ENCODE measurements around the gene FUT9.

GRCh38 chr6:95998133-95998532 lies 17.6 kb upstream of the FUT9 start:
- no peak for TF ChIP-seq CTCF (optimal IDR thresholded peaks at IDR 0.05 in 1 of 3, IDR thresholded peaks at IDR 0.05 in 1 of 3, conservative IDR thresholded peaks at IDR 0.05 in 1 of 3; ENCODE audit: extremely low read depth in 1 of 3, insufficient read depth in 2 of 3, low read length in 3 of 3)
- TF ChIP-seq EZH2 (IDR thresholded peaks at IDR 0.05; ENCODE audit: low read length), result no peak

Data from keratinocyte (primary cell).